Subcutaneous abdominal adipose tissue (tissue), 5 donors: ENCODE measurements around the gene EPS8L2.
A peak's percentile ranks its signal among the peaks of the same experiment; 100 is the strongest.

Experiments used
- H3K27ac ChIP-seq: one replicate; pipeline ENCODE4 v1.7.0; 2013; ENCODE audit warnings: low read depth, mild to moderate bottlenecking, inconsistent platforms, low read length, moderate library complexity
- H3K27me3 ChIP-seq, 5 donors: one replicate each; pipeline ENCODE4 v1.7.0; 2013; ENCODE audit warnings: low read length in 5 of 5, inconsistent platforms in 1 of 5; ENCODE audit not compliant: control insufficient read depth in 5 of 5, insufficient read depth in 4 of 5
- H3K36me3 ChIP-seq, 5 donors: one replicate each; pipeline ENCODE4 v1.7.0; 2013; ENCODE audit warnings: low read length in 5 of 5; ENCODE audit not compliant: control insufficient read depth in 5 of 5, insufficient read depth in 5 of 5
- H3K4me1 ChIP-seq, 5 donors: one replicate each; pipeline ENCODE4 v1.7.0; 2013; ENCODE audit warnings: low read length in 5 of 5, mild to moderate bottlenecking in 3 of 5, moderate library complexity in 1 of 5; ENCODE audit not compliant: control insufficient read depth in 5 of 5, insufficient read depth in 5 of 5
- H3K4me3 ChIP-seq, 5 donors: one replicate each; pipeline ENCODE4 v1.7.0; 2013; ENCODE audit warnings: low read length in 5 of 5, low read depth in 1 of 5
- H3K9ac ChIP-seq, 5 donors: one replicate each; pipeline ENCODE4 v1.7.0; 2013; ENCODE audit warnings: low read length in 5 of 5, mild to moderate bottlenecking in 4 of 5, moderate library complexity in 3 of 5
- H3K9me3 ChIP-seq, 5 donors: one replicate each; pipeline ENCODE4 v1.7.0; 2013; ENCODE audit warnings: low read length in 5 of 5; ENCODE audit not compliant: control insufficient read depth in 5 of 5
- donor health status: healthy.
- donor health status: healthy.
- donor health status: healthy.
- donor health status: healthy.
- donor health status: healthy.

Gene EPS8L2

DNA sequence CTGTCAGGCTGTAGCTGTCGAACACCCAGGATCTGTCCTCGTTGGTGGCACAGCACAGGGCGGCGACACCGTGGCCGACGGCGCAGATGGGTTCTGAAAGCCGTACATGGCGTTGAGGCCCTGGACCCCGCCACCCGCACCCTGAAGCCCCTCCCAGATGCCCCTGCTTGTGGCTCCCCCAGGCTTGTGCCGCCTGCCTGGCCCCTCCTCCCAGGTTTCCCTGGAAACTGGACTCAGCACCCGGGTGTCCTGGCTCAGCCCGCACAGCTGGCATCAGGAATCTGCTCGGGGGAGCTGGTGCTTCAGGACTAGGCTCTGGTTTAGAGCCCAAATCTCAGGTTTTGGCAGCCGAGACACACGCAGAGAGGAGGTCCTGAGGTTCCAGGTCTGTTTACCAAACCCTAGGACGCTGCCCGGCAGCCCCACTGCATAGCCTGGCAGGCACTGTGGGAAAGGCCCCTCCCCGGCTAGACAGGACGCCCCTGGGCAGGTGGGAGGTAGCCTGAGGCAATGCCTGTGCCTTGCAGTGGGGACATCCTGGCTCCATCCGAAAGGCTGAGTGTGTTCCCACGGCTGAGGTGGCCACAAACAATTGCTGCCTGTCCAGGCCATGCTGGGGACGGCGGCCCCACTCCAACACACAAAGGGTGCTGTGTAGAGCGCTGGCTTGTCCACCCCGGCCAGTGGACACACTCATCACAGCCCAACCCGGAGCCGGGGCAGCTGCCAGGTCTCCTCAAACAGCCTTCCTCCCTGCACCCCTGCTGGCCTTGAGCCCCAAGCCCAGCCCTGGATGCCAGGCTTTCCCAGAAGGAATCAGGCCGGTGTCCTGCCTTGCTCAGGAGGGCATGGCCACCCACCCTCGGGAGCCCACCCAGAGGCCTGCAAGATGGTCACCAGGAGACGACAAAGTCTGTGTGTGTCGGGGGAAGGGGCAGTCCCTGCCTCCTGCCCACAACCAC, 66.7 kb downstream of the EPS8L2 start:
- no peak overlapping the region for H3K4me3 ChIP-seq
- H3K4me1 ChIP-seq = peaks cover 1 to 35% (median 23%) of the 10 kb centered on the region in 5 donors
- H3K9me3 ChIP-seq = no peaks in the 10 kb centered on the region
- H3K9ac ChIP-seq = no peak overlapping the region
- no peaks in the 10 kb centered on the region for H3K27me3 ChIP-seq
- H3K27ac ChIP-seq = no peak overlapping the region
- peaks cover 0 to 43% (median 37%) of the 10 kb centered on the region in 5 donors for H3K36me3 ChIP-seq

DNA sequence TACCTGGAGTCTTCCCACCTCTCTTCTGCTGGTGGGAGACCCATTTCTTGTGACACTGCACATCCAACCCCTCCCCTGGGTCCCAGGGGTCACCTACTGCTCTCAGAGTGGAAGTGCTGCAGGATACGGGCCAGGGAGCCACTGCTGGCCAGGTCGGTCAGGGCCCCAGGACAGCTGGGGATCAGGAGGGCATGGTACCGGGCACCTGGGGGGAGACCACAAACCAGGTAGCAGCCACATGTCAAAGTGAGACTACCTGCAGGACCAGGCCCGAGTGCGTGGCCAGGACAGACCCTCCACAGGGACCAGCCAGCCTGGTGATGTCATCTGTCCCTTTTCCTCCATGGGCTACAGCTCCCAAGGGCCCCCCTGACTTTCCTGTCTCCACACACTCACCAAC, 67.4 kb downstream of the EPS8L2 start:
- H3K4me3 ChIP-seq = no peak overlapping the region
- no peak overlapping the region for H3K9ac ChIP-seq
- peaks cover 3 to 42% (median 31%) of the 10 kb centered on the region in 5 donors for H3K4me1 ChIP-seq
- no peaks in the 10 kb centered on the region for H3K27me3 ChIP-seq
- no peaks in the 10 kb centered on the region for H3K9me3 ChIP-seq
- peaks cover 0 to 43% (median 37%) of the 10 kb centered on the region in 5 donors for H3K36me3 ChIP-seq
- H3K27ac ChIP-seq = no peak overlapping the region

DNA sequence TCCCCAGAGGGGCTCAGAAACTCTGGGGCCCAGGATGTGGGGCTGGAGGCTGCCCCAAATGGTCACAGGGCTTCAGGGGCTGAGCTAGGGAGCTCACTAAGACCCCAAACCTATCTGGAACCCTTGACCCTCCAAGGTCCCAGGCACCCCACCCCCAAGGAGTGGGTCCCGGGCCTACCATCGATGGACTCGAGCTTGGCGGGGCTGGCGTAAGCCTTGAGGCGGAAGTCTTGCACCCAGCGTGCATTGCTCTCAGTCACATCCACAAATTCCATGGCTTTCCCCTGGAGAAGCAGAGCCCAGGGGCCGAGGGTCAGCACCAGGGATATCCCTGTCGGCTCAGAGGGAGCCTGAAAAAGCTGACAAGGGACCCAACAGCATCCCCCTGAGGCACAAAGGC, 67.8 kb downstream of the EPS8L2 start:
- H3K9ac ChIP-seq = no peak overlapping the region
- H3K36me3 ChIP-seq = peaks cover 0 to 43% (median 37%) of the 10 kb centered on the region in 5 donors
- no peaks in the 10 kb centered on the region for H3K9me3 ChIP-seq
- peaks cover 3 to 46% (median 35%) of the 10 kb centered on the region in 5 donors for H3K4me1 ChIP-seq
- no peak overlapping the region for H3K4me3 ChIP-seq
- H3K27ac ChIP-seq = no peak overlapping the region
- H3K27me3 ChIP-seq = no peaks in the 10 kb centered on the region

DNA sequence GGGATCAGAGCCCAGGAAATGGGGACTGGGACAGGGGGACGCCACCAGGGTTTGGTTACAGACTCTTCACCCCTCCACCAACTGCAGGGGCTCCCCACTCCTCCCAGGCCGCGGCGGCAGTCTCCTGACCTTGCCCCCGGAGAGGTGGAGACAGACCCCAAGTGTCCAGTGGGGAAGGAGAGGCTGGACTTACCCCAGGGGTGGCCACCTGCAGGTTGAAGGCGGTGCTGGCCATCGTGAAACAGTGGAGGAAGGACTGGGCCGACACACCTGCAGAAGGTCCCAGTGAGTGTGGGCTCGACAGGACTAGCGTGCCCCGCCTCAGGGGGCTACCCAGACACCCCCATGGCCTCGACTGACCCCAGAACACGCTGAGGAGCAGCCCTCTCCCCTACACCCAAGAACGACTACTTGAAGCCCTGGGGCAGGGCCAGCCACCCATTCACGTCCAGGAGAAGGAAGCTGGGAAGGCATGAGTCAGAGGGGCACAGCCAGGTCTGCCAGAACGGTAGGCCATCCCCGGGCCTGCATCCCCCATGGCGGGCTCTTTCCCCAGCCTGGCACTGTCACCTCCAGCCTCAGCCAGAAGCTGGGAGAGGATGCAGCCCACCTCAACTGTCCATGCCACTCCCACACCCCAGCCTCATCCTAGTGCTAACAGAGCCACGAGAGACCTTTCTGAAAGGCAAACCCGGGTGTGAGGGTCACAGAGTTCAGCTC, 69.0 kb downstream of the EPS8L2 start:
- H3K4me1 ChIP-seq = peaks cover 3 to 54% (median 35%) of the 10 kb centered on the region in 5 donors
- peaks cover 0 to 46% (median 33%) of the 10 kb centered on the region in 5 donors for H3K36me3 ChIP-seq
- H3K9ac ChIP-seq = peak overlapping the region in 3 of 5 donors; percentile 41 to 62 (median 43)
- H3K4me3 ChIP-seq = peak overlapping the region in 1 of 5 donors; percentile 11
- H3K9me3 ChIP-seq = no peaks in the 10 kb centered on the region
- H3K27ac ChIP-seq = no peak overlapping the region
- no peaks in the 10 kb centered on the region for H3K27me3 ChIP-seq

DNA sequence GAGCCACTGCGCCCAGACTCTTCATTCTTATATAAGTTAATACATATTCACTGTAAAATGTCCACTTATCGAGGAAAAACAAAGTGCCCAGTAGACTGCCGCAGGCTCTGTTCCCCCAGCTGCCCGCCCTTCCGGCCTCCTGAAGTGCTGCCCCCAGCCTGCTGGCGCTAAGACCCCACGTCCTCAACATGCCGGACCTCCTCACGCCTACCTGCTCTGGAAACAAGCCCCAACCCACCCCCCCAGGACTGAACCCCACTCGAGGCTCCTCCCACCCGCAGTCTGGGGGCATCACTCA, 70.2 kb downstream of the EPS8L2 start:
- Histone ChIP-seq H3K9ac (peak overlapping the region in 4 of 5 donors; percentile 72 to 89 (median 82)), H3K27me3 (no peaks in the 10 kb centered on the region), H3K27ac (no peak overlapping the region), H3K4me1 (peaks cover 3 to 54% (median 35%) of the 10 kb centered on the region in 5 donors), H3K9me3 (no peaks in the 10 kb centered on the region), H3K36me3 (peaks cover 0 to 40% (median 26%) of the 10 kb centered on the region in 5 donors), H3K4me3 (peak overlapping the region; percentile 40 to 84 (median 76))

DNA sequence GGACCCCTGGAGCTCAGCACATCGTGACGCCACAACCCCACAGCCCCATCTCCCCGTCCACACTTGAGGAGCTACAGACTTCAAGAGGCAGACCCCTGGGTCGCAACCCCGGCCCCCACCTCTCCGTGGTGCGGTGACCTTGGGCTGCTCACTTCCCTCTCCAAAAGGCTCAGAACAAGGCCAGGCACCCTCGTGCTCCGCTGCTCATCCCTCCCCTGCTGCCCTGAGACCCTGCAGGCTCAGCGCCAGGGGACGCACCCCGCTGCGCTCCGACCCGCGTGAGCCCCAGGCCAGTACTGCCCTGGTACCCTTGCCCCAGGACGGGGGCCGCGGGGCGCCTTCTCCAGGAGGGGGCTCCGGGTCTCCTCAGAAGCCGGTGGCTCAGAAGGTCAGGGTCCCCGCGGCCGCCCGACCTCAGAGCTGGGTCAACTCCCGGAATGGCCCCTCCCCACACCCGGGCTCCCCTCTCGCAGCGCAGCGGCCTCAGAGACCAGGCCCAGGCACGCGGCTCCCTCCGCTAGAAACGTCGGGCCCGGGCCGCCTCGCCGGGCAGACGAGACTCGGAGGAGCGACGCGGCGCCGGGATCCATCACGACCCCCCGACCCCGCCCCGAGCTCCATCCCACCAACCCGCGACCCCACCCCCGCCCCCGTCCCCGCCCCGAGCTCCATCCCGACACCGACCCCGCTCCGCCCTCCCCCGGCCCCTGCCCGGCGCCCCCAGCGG, 70.7 kb downstream of the EPS8L2 start:
- Histone ChIP-seq H3K36me3 (peaks cover 0 to 35% (median 21%) of the 10 kb centered on the region in 5 donors), H3K4me3 (peak overlapping the region in 4 of 5 donors; percentile 67 to 84 (median 77)), H3K27me3 (no peaks in the 10 kb centered on the region), H3K9ac (peak overlapping the region in 4 of 5 donors; percentile 72 to 89 (median 82)), H3K27ac (no peak overlapping the region), H3K9me3 (no peaks in the 10 kb centered on the region), H3K4me1 (peaks cover 3 to 54% (median 35%) of the 10 kb centered on the region in 5 donors)
